NCI-H1417 (cell line): ENCODE measurements around the gene LHCGR.

Source experiments
- DNase-seq, 3 experiments: peaks; one replicate each; lab custom pipeline; 2025; lab: John Stamatoyannopoulos, UW

LHCGR gene

DNA sequence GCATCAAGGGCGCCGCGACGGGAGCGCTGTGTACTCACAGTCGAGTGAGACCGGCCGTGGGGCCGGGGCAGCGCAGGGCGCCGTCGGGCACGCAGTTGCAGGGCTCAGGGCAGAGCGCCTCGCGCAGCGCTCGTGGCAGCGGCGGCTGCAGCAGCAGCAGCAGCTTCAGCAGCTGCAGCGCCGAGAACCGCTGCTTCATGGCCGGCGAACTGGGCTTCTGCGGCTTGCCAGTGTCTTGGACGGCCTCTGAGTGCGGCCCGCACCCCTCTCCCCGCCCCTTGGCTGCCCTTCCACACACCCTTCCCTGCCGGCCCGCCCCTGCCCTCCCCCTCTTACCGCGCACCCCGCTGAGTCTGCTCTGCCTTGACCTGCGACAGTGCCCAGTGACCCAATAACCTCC lies at the start of gene LHCGR:
TSS of gene LHCGR (minus strand) at position 252 of the 400 bp plus-strand sequence. CDS start at position 199, 53 bp downstream.
- DNase-seq = peak in 2 of 3 experiments; percentile 15 to 53

GRCh38 chr2:48799601-48800000 lies 44.1 kb upstream of the LHCGR start:
- DNase-seq = no peak

DNA sequence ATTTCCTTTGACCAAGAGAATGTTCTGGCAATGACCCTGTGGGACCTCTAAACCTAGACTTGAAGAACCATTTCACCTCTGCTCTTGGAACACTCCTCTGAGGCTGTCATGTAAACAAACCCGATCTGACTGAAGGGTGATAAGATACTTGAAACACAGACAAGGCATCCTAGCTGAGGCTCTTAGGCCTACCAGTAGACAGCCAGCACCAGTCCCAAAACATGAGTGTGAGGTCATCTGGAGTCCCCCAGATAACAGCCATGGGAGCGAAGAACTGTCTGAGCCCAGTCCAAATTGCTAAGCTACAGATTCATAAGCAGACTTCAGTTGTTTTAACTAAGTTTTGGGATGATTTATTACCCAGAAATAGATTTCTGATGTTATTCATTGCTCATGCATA lies 39.5 kb upstream of the LHCGR start:
- DNase-seq = no peak

- DNase-seq = no peak
These were observed 38.1 kb upstream of the LHCGR start for GRCh38 chr2:48793671-48794070.

DNA sequence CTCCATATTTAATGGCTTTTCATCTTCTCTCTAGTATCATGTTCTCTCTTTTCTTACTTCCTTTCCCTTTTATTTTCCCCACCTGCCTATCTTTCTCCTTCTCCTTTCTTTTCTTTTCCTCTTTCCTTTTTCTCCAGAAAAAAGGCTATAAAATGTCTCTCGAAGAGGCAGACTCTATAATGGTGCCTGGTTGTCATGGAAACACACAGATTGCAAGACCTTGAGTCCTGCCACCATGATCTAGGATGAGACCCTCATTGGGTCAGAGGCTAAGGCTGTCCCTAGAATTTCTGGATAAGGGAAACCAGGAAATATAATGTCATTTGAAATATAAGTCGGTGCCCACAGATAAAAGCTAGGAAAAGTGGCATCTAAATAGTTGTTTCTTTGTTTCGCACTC lies 36.5 kb upstream of the LHCGR start:
- peak in 1 of 3 experiments; percentile 19 for DNase-seq

DNA sequence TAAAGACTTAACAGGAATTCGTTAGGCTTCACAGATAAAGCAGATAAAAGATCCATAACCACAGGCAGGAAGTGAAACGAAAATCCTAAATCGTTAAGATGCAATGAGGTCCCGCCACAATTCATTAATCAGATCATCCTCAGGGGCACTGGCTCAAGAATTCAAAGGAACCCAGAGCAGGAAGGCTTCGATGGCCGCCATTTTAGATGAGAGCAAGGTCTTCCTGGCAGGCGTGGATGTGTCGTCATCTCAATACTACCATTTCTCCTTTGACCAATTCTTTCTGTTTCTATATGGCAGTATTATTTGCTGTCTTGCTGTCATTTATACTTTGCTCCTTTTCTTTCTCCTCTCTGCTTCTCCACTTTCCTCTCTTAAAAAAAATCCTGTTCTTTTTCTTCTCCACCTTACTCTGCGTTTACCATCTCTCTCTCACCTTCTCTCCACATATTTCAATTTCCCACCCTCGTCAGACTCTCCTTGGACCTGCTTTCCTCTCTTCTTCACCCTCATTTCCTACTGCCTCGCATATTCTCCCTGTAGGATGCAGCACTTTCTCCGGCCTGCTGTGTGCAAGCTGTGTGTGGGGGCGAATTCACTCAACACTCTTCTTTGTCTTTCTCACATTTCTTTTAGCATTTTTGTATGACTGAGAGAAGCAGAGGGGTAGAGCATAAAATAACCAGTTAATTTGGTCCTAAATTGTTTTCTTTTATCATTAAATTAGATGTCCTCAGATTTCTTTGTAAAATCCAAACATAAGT lies 35.1 kb upstream of the LHCGR start:
- no peak for DNase-seq

- DNase-seq = no peak
These were observed 32.1 kb upstream of the LHCGR start for GRCh38 chr2:48787580-48787979.

GRCh38 chr2:48781366-48781765 lies 25.8 kb upstream of the LHCGR start:
- DNase-seq = peak in 1 of 3 experiments; percentile 22

- DNase-seq = no peak
These were observed 23.6 kb upstream of the LHCGR start for GRCh38 chr2:48779019-48779716.

- DNase-seq = no peak
These were observed 18.7 kb upstream of the LHCGR start for GRCh38 chr2:48774251-48774650.

GRCh38 chr2:48771241-48772014 lies 15.9 kb upstream of the LHCGR start:
- DNase-seq = no peak

DNA sequence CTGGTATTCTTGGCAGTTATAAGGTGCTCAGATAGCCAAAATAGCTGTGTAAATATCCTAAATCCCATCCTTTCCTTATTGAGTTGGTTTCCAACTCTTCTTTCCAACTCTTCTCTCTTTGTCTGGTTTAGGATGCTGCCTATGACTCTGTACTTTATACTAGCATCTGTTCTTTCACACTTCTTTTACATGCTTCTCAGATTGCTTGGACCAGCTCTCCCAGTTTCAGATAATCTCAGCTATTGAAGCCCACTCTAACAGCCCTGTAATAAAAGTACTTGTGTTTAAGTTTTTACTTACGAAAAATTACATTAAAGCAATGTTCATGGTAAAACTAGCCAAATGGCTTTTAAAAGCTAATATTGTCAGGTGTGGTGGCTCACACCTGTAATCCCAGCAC lies 14.7 kb upstream of the LHCGR start:
- no peak for DNase-seq

GRCh38 chr2:48768669-48769068 lies 13.1 kb upstream of the LHCGR start:
- peak; percentile 29 to 78 (median 51) for DNase-seq

GRCh38 chr2:48767330-48767729 lies 11.8 kb upstream of the LHCGR start:
- peak in 2 of 3 experiments; percentile 16 to 47 for DNase-seq

DNA sequence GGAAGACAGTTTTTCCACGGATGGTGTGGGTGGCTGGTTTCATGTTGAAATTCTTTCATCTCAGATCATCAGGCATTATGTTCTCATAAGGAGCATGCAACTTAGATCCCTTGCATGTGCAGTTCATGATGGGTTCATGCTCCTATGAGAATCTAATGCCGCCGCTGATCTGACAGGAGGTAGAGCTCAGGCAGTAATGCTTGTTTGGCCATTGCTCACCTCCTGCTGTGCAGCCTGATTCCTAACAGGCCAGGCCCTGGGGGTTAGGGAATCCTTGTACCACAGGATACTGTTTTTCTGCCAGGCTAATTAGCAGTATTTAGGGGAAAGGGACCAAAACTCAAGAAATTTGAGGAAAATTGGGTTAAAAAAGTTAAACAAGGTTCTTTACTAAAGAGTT lies 5.3 kb upstream of the LHCGR start:
- DNase-seq = no peak

- DNase-seq = no peak
These were observed 4.2 kb upstream of the LHCGR start for GRCh38 chr2:48759682-48760081.

- DNase-seq = no peak
These were observed 765 bp upstream of the LHCGR start for GRCh38 chr2:48756289-48756688.

DNA sequence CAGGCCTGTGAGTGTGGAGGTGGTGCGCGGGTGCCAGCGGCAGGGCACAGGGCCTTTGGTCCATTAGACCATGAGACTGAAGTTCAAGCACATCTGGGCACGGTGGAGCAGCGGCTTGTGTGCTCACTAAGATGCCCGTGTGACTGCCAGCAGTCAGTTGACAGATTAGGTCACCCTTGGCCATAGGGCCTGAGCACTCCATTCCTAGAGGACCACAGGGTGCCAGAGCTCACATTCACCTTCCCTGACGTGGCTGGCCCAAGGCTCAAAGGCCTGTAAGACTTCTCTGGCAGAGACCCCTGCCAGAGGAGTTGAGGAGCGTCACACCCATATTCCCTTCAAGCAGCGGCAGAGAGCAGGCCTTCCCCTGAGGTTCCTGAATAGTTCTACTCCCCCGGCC lies 650 bp downstream of the LHCGR start:
- DNase-seq = no peak

- DNase-seq = no peak
These were observed 2.3 kb downstream of the LHCGR start for GRCh38 chr2:48753228-48753627.

GRCh38 chr2:48750128-48750739 lies 5.3 kb downstream of the LHCGR start:
- DNase-seq = no peak

DNA sequence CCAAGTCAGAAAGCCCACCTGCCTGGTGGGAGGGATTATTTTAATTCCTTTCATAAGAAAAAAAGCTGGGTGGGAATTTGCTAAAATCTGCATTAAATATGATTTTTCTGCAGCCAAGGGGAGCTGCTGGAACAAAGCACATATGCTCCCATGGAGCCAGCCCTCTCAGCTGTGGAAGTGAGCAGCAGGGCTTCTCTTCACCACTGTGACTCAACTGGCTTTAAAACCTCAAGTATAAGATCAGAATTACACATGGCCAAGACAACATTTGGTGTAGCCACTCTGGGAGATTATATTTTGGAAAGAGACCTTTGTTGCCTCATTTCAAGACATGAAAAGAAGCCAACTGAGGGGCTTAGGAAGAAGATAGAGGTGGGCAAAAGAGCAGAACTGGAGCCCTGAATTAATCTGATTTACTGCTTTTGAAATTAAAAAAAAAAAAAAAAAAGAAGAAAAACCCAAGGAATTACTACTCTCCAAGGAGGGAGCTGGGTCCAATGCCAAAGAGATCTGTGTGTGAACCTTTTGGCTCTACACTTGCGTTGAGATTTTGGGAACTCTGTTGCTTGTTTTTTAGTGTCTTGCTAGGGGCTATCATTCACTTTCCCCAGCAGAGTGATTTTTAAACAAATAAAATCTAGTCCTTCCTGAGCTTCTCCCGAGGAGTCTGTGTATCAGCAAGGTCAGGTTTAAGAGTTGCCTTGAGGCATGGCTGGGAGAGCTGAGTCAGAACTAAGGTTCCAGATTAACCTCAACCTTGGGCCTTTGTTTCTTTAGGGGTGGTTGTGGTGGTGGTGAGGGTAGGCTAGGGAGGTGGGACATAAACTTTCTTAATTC lies 6.0 kb downstream of the LHCGR start:
- DNase-seq = no peak
